Keratinocyte (primary cell): ENCODE measurements around the gene RASIP1.

Source experiments
- EZH2 ChIP-seq: IDR thresholded peaks from one replicate; pipeline ENCODE4 v1.6.1; 2012; ENCODE audit warnings: inconsistent platforms, mild to moderate bottlenecking, low read length, moderate library complexity
- TF ChIP-seq, protein P1 (sequence below), 3 experiments: IDR thresholded peaks in 1 of 3; conservative IDR thresholded peaks in 1 of 3; optimal IDR thresholded peaks in 1 of 3; 2 replicates in 2 of 3; 3 replicates in 1 of 3; pipeline versions ENCODE3 to v1.5.1; 2011; ENCODE audit warnings: low read length in 3 of 3, mild to moderate bottlenecking in 3 of 3, moderate library complexity in 2 of 3, control low read depth in 1 of 3, inconsistent platforms in 1 of 3; ENCODE audit not compliant: insufficient read depth in 2 of 3; ENCODE audit errors: extremely low read depth in 1 of 3

DNA sequence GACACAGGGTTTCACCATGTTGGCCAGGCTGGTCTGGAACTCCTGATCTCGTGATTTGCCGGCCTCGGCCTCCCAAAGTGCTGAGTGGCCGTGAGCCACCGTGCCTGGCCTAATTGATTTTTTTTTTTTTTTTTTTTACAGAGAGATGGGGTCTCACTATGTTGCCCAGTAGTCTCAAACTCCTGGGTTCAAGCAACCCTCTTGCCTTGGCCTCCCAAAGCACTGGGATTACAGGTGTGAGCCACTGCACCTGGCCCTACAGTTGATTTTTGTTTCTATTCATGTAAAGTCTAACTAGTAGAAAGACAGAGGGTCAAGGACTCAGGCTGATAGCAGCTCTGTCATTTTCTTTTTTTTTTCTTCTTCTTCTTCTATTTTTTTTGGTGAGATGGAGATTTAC is 36.7 kb upstream of the RASIP1 start:
- TF ChIP-seq, protein P1, sequence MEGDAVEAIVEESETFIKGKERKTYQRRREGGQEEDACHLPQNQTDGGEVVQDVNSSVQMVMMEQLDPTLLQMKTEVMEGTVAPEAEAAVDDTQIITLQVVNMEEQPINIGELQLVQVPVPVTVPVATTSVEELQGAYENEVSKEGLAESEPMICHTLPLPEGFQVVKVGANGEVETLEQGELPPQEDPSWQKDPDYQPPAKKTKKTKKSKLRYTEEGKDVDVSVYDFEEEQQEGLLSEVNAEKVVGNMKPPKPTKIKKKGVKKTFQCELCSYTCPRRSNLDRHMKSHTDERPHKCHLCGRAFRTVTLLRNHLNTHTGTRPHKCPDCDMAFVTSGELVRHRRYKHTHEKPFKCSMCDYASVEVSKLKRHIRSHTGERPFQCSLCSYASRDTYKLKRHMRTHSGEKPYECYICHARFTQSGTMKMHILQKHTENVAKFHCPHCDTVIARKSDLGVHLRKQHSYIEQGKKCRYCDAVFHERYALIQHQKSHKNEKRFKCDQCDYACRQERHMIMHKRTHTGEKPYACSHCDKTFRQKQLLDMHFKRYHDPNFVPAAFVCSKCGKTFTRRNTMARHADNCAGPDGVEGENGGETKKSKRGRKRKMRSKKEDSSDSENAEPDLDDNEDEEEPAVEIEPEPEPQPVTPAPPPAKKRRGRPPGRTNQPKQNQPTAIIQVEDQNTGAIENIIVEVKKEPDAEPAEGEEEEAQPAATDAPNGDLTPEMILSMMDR (optimal IDR thresholded peaks at IDR 0.05 in 1 of 3, IDR thresholded peaks at IDR 0.05 in 1 of 3, conservative IDR thresholded peaks at IDR 0.05 in 1 of 3; ENCODE audit: extremely low read depth in 1 of 3, insufficient read depth in 2 of 3, low read length in 3 of 3) = no peak
- TF ChIP-seq EZH2 = no peak
